Esophagus squamous epithelium (tissue), 4 donors: ENCODE measurements around the gene SRGAP3.

Source experiments
- POLR2A ChIP-seq, 4 donors: fragments of 450-650 bp; IDR thresholded peaks; one replicate each; pipeline ENCODE4 v1.6.1; 2017; ENCODE audit warnings: antibody characterized with exemption in 4 of 4, mild to moderate bottlenecking in 4 of 4, moderate library complexity in 3 of 4
- TF ChIP-seq, protein P1 (sequence below), 6 experiments: fragments of 450-650 bp in 4 of 6; fragments of 200-600 bp in 2 of 6; sonication (generic) in 2 of 6; IDR thresholded peaks; one replicate each; pipeline ENCODE4 v1.5.1; 2016 to 2019; ENCODE audit warnings: antibody characterized with exemption in 6 of 6, mild to moderate bottlenecking in 4 of 6, moderate library complexity in 4 of 6

DNA sequence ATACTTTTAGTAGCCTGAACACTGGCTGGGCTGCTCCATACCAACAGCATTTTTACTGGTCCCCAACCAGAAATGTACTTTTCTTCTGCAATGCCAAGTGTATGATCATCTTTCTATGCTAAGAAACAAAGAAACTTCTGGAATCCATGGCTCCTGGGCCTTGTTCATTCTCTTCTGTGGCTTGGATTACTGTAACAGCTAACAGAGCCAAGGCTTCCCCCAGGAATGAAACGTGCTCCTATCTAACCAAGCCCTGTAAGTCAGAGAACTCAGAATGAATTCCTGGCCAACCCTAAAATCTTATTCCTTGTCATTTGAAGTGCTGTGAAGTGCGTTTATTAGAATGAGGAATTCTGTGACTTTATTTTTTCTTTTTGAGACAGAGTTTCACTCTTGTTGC lies 183.3 kb downstream of the SRGAP3 start:
- TF ChIP-seq, protein P1, sequence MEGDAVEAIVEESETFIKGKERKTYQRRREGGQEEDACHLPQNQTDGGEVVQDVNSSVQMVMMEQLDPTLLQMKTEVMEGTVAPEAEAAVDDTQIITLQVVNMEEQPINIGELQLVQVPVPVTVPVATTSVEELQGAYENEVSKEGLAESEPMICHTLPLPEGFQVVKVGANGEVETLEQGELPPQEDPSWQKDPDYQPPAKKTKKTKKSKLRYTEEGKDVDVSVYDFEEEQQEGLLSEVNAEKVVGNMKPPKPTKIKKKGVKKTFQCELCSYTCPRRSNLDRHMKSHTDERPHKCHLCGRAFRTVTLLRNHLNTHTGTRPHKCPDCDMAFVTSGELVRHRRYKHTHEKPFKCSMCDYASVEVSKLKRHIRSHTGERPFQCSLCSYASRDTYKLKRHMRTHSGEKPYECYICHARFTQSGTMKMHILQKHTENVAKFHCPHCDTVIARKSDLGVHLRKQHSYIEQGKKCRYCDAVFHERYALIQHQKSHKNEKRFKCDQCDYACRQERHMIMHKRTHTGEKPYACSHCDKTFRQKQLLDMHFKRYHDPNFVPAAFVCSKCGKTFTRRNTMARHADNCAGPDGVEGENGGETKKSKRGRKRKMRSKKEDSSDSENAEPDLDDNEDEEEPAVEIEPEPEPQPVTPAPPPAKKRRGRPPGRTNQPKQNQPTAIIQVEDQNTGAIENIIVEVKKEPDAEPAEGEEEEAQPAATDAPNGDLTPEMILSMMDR (IDR thresholded peaks at IDR 0.05): no peak
- no peak for TF ChIP-seq POLR2A (IDR thresholded peaks at IDR 0.05)
